Lung (tissue), 12 donors: Measurements from ENCODE around the gene EDC3. TPM values are rescaled to one million over a fixed set of nuclear protein-coding genes. Genes with fewer than 3 reads are reported as not detected.

Experiments used
- ATAC-seq: fragments of 200-7000 bp; cut with Tn5 transposase; one replicate; pipeline ENCODE4 v1.9.1; 2020; ENCODE audit warnings: moderate number of reproducible peaks; ENCODE audit not compliant: insufficient read depth, low FRiP score
- DNase-seq, 3 donors: peaks; one replicate each; pipeline ENCODE4 v3.0.0-alpha.2; 2013 to 2017
- H3K27ac ChIP-seq, 2 donors: one replicate each; pipeline ENCODE4 v1.5.1; 2013; ENCODE audit warnings: mild to moderate bottlenecking in 2 of 2, moderate library complexity in 2 of 2, control low read depth in 1 of 2, inconsistent platforms in 1 of 2, low read depth in 1 of 2, low read length in 1 of 2
- H3K27me3 ChIP-seq, 3 donors: one replicate each; pipeline ENCODE4 v1.5.1; 2013; ENCODE audit warnings: low read length in 2 of 3; ENCODE audit not compliant: control insufficient read depth in 3 of 3, insufficient read depth in 3 of 3
- H3K36me3 ChIP-seq, 4 donors: one replicate each; pipeline ENCODE4 v1.5.1; 2013; ENCODE audit warnings: low read length in 4 of 4, mild to moderate bottlenecking in 1 of 4, moderate library complexity in 1 of 4; ENCODE audit not compliant: control insufficient read depth in 4 of 4, insufficient read depth in 4 of 4
- H3K4me1 ChIP-seq, 5 donors: one replicate each; pipeline ENCODE4 v1.5.1; 2013; ENCODE audit warnings: low read length in 5 of 5, mild to moderate bottlenecking in 2 of 5, moderate library complexity in 1 of 5; ENCODE audit not compliant: control insufficient read depth in 5 of 5, insufficient read depth in 5 of 5
- H3K4me3 ChIP-seq: one replicate; pipeline ENCODE4 v1.5.1; 2013; ENCODE audit warnings: mild to moderate bottlenecking, control low read depth, moderate library complexity
- H3K9ac ChIP-seq, 2 donors: one replicate each; pipeline ENCODE4 v1.5.1; 2013; ENCODE audit warnings: low read length in 2 of 2, control low read depth in 1 of 2; ENCODE audit not compliant: insufficient read depth in 1 of 2
- H3K9me3 ChIP-seq, 4 donors: one replicate each; pipeline ENCODE4 v1.5.1; 2013; ENCODE audit warnings: low read length in 3 of 4, mild to moderate bottlenecking in 1 of 4, moderate library complexity in 1 of 4; ENCODE audit not compliant: control insufficient read depth in 4 of 4, insufficient read depth in 3 of 4
- WGBS, 2 donors: extraction: QIAGEN DNeasy Blood & Tissue Kit; methylation state at CpG; one replicate each; pipeline ENCODE4 v1.1.7; 2013; 5-methylcytosine and 5-hydroxymethylcytosine counted together
- polyA plus RNA-seq, 2 donors: library from polyadenylated mRNA; stranded (reverse); fragments of 200-250 nt; gene quantifications; one replicate each; pipeline ENCODE4 v1.2.1, GENCODE V29; 2013
- total RNA-seq, 2 donors: library from RNA; depleted of rRNA in 1 of 2; stranded (reverse); fragments of >200 nt in 1 of 2; gene quantifications; one replicate each; pipeline ENCODE4 v1.2.1, GENCODE V29; 2014 to 2021
- TF ChIP-seq, protein P1 (sequence below): IDR thresholded peaks from 2 replicates; pipeline ENCODE4 v1.5.1; 2012; ENCODE audit warnings: mild to moderate bottlenecking; ENCODE audit errors: control extremely low read depth, extremely low read depth
- donor health status: control.
- donor health status: control.
- donor health status: Bipolar disorder and iron deficiency.
- donor health status: healthy.
- donor health status: DM: yes; HTN: yes; CAD: no.

The EDC3 gene
- total and polyA plus RNA-seq, 4 donors, result 15.3 to 31.9 (median 22.0) TPM

DNA sequence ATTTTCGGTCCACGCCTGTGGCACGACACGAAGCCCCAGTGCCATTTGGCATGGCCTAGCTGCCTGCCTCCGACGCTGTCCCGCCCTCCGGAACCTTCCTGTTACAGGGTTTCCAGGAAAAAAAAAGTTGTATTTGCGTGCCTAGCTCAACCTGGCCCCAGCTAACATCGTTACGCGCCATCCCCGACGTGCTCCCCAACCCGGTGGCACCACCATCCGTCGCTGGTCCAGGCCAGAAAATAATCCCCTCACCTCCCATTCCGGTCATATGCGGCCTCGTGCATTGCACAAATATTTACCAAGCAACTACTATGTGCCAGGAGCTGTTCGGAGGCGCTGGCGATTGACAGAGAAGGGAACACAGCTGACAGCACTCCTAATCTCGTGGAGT lies 30.9 kb upstream of the EDC3 start:
- Histone ChIP-seq H3K9ac (no peak overlapping the region), H3K4me3 (peak overlapping the region; percentile 51), H3K36me3 (no peaks in the 10 kb centered on the region), H3K9me3 (no peaks in the 10 kb centered on the region), H3K27me3 (peaks cover 0 to 37% (median 24%) of the 10 kb centered on the region in 3 donors), H3K4me1 (peaks cover 0 to 31% (median 0%) of the 10 kb centered on the region in 5 donors), H3K27ac (peak overlapping the region in 1 of 2 donors; percentile 89)
- TF ChIP-seq, protein P1, sequence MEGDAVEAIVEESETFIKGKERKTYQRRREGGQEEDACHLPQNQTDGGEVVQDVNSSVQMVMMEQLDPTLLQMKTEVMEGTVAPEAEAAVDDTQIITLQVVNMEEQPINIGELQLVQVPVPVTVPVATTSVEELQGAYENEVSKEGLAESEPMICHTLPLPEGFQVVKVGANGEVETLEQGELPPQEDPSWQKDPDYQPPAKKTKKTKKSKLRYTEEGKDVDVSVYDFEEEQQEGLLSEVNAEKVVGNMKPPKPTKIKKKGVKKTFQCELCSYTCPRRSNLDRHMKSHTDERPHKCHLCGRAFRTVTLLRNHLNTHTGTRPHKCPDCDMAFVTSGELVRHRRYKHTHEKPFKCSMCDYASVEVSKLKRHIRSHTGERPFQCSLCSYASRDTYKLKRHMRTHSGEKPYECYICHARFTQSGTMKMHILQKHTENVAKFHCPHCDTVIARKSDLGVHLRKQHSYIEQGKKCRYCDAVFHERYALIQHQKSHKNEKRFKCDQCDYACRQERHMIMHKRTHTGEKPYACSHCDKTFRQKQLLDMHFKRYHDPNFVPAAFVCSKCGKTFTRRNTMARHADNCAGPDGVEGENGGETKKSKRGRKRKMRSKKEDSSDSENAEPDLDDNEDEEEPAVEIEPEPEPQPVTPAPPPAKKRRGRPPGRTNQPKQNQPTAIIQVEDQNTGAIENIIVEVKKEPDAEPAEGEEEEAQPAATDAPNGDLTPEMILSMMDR, result no peak
- no peak for DNase-seq
- 23 to 44% methylated on average over 24 of the region's 24 CpGs for WGBS, 2 donors
- no peak for ATAC-seq

DNA sequence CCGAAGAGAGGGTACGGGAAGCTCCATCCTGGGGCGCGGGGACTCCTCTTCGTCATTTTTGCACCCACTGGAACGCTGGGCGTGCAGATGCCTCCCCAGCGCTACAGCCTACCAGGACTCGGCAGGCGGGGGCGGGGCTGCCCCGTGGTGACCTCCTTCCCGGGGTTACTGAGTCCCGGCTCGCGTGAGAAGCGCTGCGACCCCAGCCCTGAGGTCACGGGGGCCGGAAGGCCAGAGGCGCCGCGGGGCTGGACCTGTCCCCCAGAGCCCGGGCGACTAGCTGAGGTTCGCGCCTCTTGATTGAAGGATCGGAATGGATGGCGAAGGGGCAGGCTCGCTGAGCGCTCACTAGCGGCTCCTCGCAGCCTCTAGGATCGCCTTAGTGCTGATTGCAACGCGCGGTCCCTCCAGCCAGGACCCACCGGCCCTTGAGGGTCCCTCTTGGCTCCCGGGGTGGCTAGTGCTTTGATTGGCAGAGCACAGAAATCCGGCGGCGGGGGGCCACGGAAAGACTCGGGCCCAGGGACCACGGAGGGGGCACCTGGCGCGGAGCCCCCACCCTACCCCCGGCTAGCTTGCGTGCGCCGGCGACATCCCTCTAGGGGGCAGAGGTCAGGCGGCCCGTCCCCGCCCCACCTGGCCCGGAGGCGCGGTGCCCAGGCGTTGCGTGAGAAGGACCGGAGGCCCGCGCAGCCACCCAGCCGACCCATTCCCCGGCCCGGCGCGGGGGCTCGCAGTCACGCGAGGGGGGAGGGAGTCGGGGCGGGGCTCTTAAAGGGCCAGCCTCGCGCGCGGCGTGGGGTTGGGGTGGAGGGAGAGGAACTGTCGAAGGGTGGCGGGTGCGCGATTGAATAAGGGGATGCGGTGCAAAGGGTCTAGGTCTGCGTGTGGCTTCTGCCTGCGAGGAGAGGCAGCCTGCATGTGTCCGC lies 30.3 kb upstream of the EDC3 start:
- Histone ChIP-seq H3K4me1 (peaks cover 0 to 34% (median 0%) of the 10 kb centered on the region in 5 donors), H3K4me3 (peak overlapping the region; percentile 51), H3K27me3 (peaks cover 0 to 32% (median 24%) of the 10 kb centered on the region in 3 donors), H3K36me3 (peaks cover 0 to 1% (median 0%) of the 10 kb centered on the region in 4 donors), H3K9me3 (no peaks in the 10 kb centered on the region), H3K9ac (no peak overlapping the region), H3K27ac (peak overlapping the region in 1 of 2 donors; percentile 89)
- peak in 1 of 3 donors; percentile 15 for DNase-seq
- TF ChIP-seq, protein P1, result no peak
- peak; percentile 50 for ATAC-seq
- 2% methylated on average over 76 to 86 of the region's 86 CpGs for WGBS, 2 donors

DNA sequence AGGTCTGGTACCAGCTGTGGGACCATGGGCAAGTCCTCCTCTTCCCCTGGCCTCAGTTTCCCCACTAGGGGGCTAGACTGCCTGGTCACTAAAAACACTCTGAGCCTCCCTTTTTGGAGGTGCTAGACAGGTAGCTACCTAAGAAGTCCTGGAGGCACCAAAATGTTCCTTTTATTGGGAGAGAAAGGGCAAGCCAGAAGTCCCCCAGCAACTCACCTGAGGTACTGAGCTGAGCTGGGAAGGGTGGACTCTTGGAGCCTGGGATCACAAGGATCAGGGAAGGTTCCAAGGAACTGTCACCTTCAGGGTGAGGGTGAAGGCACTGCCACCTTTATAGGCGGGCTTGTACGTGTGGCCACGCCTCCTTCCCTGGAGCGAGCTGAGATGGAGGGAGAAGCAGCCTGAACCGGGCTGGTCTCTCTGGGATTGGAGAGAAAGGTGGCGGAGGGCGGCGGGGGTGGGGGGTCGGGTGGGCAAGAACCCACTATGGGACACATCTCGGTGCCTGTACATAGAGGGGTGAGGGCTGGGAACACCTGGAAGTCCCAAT lies 29.5 kb upstream of the EDC3 start, which contains the start of gene CYP1A1:
Gene CYP1A1, minus strand, starts transcription at position 304 of the 550 bp plus-strand sequence. CDS start 2,431 bp downstream, outside the sequence.
- Histone ChIP-seq H3K9me3 (peaks cover 0 to 2% (median 0%) of the 10 kb centered on the region in 4 donors), H3K4me1 (peaks cover 0 to 33% (median 0%) of the 10 kb centered on the region in 5 donors), H3K27me3 (peaks cover 0 to 29% (median 24%) of the 10 kb centered on the region in 3 donors), H3K27ac (peak within 1 kb of the TSS in 1 of 2 donors; percentile 89), H3K36me3 (peaks cover 0 to 3% (median 0%) of the 10 kb centered on the region in 4 donors), H3K4me3 (peak within 1 kb of the TSS; percentile 51), H3K9ac (no peak within 1 kb of the TSS)
- WGBS, 2 donors, result 1 to 3% methylated on average over 10 of the region's 10 CpGs
- peak in 1 of 3 donors; percentile 13 for DNase-seq
- no peak for ATAC-seq
- TF ChIP-seq, protein P1, result no peak
